ENCODE measurements around the gene ZBTB2.
"Not testable (repeated sequence)": the region's sequence is repeated elsewhere in the genome, so short reads cannot be mapped to it uniquely, and the experiment has no call there.

ZBTB2 gene

GRCh38 chr6:151359486-151359885 is 31.9 kb downstream of the ZBTB2 start:
- Histone ChIP-seq H3K36me3 (ENCODE audit: insufficient read depth) (no peaks in the 10 kb centered on the region), H4K20me1 (ENCODE audit: insufficient read depth) (no peaks in the 10 kb centered on the region), H3K79me2 (ENCODE audit: insufficient read depth, low read depth) (no peaks in the 10 kb centered on the region), H3K27ac (no peak overlapping the region), H3K4me2 (no peak overlapping the region), H3K27me3 (ENCODE audit: insufficient read depth, low read depth) (no peaks in the 10 kb centered on the region), H3K9ac (no peak overlapping the region), H3K4me3 (IDR thresholded peaks at IDR 0.05; ENCODE audit: insufficient read depth, low read depth, low read length) (no peak overlapping the region), H3K4me1 (ENCODE audit: low read depth, poor library complexity, severe bottlenecking) (no peaks in the 10 kb centered on the region), H2AFZ (ENCODE audit: low read depth) (no peak overlapping the region)
- TF ChIP-seq CTCF (conservative IDR thresholded peaks at IDR 0.05; ENCODE audit: low read depth, low read length) = no peak

- Histone ChIP-seq H3K9ac (no peak overlapping the region), H3K27me3 (ENCODE audit: insufficient read depth, low read depth) (no peaks in the 10 kb centered on the region), H3K27ac (no peak overlapping the region), H3K4me1 (ENCODE audit: low read depth, poor library complexity, severe bottlenecking) (no peaks in the 10 kb centered on the region), H3K4me2 (no peak overlapping the region), H2AFZ (ENCODE audit: low read depth) (no peak overlapping the region), H3K79me2 (ENCODE audit: insufficient read depth, low read depth) (no peaks in the 10 kb centered on the region), H4K20me1 (ENCODE audit: insufficient read depth) (no peaks in the 10 kb centered on the region), H3K36me3 (ENCODE audit: insufficient read depth) (no peaks in the 10 kb centered on the region), H3K4me3 (IDR thresholded peaks at IDR 0.05; ENCODE audit: insufficient read depth, low read depth, low read length) (no peak overlapping the region)
- no peak for TF ChIP-seq CTCF (conservative IDR thresholded peaks at IDR 0.05; ENCODE audit: low read depth, low read length)
Measured at GRCh38 chr6:151358475-151358874, 32.9 kb downstream of the ZBTB2 start.

- TF ChIP-seq CTCF (conservative IDR thresholded peaks at IDR 0.05; ENCODE audit: low read depth, low read length) = no peak
- Histone ChIP-seq H4K20me1 (ENCODE audit: insufficient read depth) (no peaks in the 10 kb centered on the region), H3K27me3 (ENCODE audit: insufficient read depth, low read depth) (no peaks in the 10 kb centered on the region), H3K4me1 (ENCODE audit: low read depth, poor library complexity, severe bottlenecking) (no peaks in the 10 kb centered on the region), H3K9ac (no peak overlapping the region), H3K79me2 (ENCODE audit: insufficient read depth, low read depth) (no peaks in the 10 kb centered on the region), H3K27ac (no peak overlapping the region), H3K36me3 (ENCODE audit: insufficient read depth) (no peaks in the 10 kb centered on the region), H2AFZ (ENCODE audit: low read depth) (no peak overlapping the region), H3K4me3 (IDR thresholded peaks at IDR 0.05; ENCODE audit: insufficient read depth, low read depth, low read length) (no peak overlapping the region), H3K4me2 (no peak overlapping the region)
Measured at GRCh38 chr6:151357758-151358436, 33.5 kb downstream of the ZBTB2 start.

- not testable (repeated sequence) for H2AFZ ChIP-seq (ENCODE audit: low read depth); H3K36me3 ChIP-seq (ENCODE audit: insufficient read depth); H3K27ac ChIP-seq; H3K79me2 ChIP-seq (ENCODE audit: insufficient read depth, low read depth); H3K9ac ChIP-seq; H3K27me3 ChIP-seq (ENCODE audit: insufficient read depth, low read depth); H3K4me1 ChIP-seq (ENCODE audit: low read depth, poor library complexity, severe bottlenecking); H3K4me3 ChIP-seq (IDR thresholded peaks at IDR 0.05; ENCODE audit: insufficient read depth, low read depth, low read length); H3K4me2 ChIP-seq; H4K20me1 ChIP-seq (ENCODE audit: insufficient read depth)
Measured at GRCh38 chr6:151356983-151357382, 34.4 kb downstream of the ZBTB2 start.

GRCh38 chr6:151353795-151354194 is 37.6 kb downstream of the ZBTB2 start:
- H3K36me3 ChIP-seq (ENCODE audit: insufficient read depth) = no peaks in the 10 kb centered on the region
- H3K4me2 ChIP-seq = no peak overlapping the region
- H3K4me3 ChIP-seq (IDR thresholded peaks at IDR 0.05; ENCODE audit: insufficient read depth, low read depth, low read length) = no peak overlapping the region
- no peak overlapping the region for H3K9ac ChIP-seq
- no peaks in the 10 kb centered on the region for H3K4me1 ChIP-seq (ENCODE audit: low read depth, poor library complexity, severe bottlenecking)
- no peak overlapping the region for H2AFZ ChIP-seq (ENCODE audit: low read depth)
- H3K27me3 ChIP-seq (ENCODE audit: insufficient read depth, low read depth) = no peaks in the 10 kb centered on the region
- H4K20me1 ChIP-seq (ENCODE audit: insufficient read depth) = no peaks in the 10 kb centered on the region
- no peaks in the 10 kb centered on the region for H3K79me2 ChIP-seq (ENCODE audit: insufficient read depth, low read depth)
- no peak overlapping the region for H3K27ac ChIP-seq
- no peak for TF ChIP-seq CTCF (conservative IDR thresholded peaks at IDR 0.05; ENCODE audit: low read depth, low read length)

All from KMS-11 (cell line).